CD4-positive, alpha-beta T cell (primary cell): ENCODE data around the gene MCM3. TPM values are rescaled to one million over a fixed set of nuclear protein-coding genes. Genes with fewer than 3 reads are reported as not detected.
A peak's percentile ranks its signal among the peaks of the same experiment; 100 is the strongest.

Experiments
- ATAC-seq: fragments of 200-7000 bp; cut with Tn5 transposase; one replicate; pipeline ENCODE4 v1.10.0; 2022; ENCODE audit warnings: mild to moderate bottlenecking; ENCODE audit not compliant: poor library complexity
- CTCF ChIA-PET: fragments of 350-600 bp; sonication (Branson Sonifier 250); formaldehyde crosslinking; loops from one replicate; lab custom pipeline; 2021; ENCODE audit warnings: antibody characterized with exemption, inconsistent platforms; lab: Charles Lee
- POLR2A ChIA-PET: fragments of 350-600 bp; sonication (Branson Sonifier 250); formaldehyde crosslinking; loops from one replicate; lab custom pipeline; 2021; ENCODE audit warnings: antibody characterized with exemption, inconsistent platforms; lab: Charles Lee
- DNase-seq, 14 experiments: peaks; one replicate each; pipeline ENCODE4 v3.0.0-alpha.2; 2013 to 2020; ENCODE audit warnings: mixed read lengths in 2 of 14
- H3K27ac ChIP-seq, 2 donors: one replicate each; pipeline versions ENCODE4 v1.5.1 to v1.7.0; 2013; ENCODE audit warnings: low read length in 2 of 2, low read depth in 1 of 2, mild to moderate bottlenecking in 1 of 2
- H3K27me3 ChIP-seq, 2 experiments: 1 replicate in 1 of 2; 2 replicates in 1 of 2; pipeline versions ENCODE4 v1.6.1 to v1.7.0; 2013; ENCODE audit warnings: low read length in 2 of 2, control low read depth in 1 of 2, mild to moderate bottlenecking in 1 of 2, moderate library complexity in 1 of 2; ENCODE audit not compliant: insufficient read depth in 2 of 2, control insufficient read depth in 1 of 2
- H3K36me3 ChIP-seq: one replicate; pipeline ENCODE4 v1.6.1; 2013; ENCODE audit warnings: low read length, control low read depth; ENCODE audit not compliant: insufficient read depth
- H3K4me1 ChIP-seq: one replicate; pipeline ENCODE4 v1.6.1; 2013; ENCODE audit warnings: low read length, control low read depth; ENCODE audit not compliant: insufficient read depth
- H3K4me3 ChIP-seq: one replicate; pipeline ENCODE4 v1.5.1; 2013; ENCODE audit warnings: mild to moderate bottlenecking, low read length, moderate library complexity
- H3K9me3 ChIP-seq, 2 experiments: 1 replicate in 1 of 2; 2 replicates in 1 of 2; pipeline versions ENCODE4 v1.6.1 to v1.7.0; 2013; ENCODE audit warnings: low read length in 2 of 2, mild to moderate bottlenecking in 2 of 2, control low read depth in 1 of 2, moderate library complexity in 1 of 2; ENCODE audit not compliant: control insufficient read depth in 1 of 2, insufficient read depth in 1 of 2
- H3K27ac Mint-ChIP-seq: one replicate; pipeline ENCODE4 v1.8.0; 2020; ENCODE audit warnings: mixed read lengths
- H3K27me3 Mint-ChIP-seq: one replicate; pipeline ENCODE4 v1.8.0; 2021; ENCODE audit warnings: mixed read lengths
- H3K36me3 Mint-ChIP-seq: one replicate; pipeline ENCODE4 v1.8.0; 2021; ENCODE audit warnings: low read depth, mixed read lengths
- H3K4me1 Mint-ChIP-seq: one replicate; pipeline ENCODE4 v1.8.0; 2021; ENCODE audit warnings: low read depth, mixed read lengths
- H3K4me3 Mint-ChIP-seq: one replicate; pipeline ENCODE4 v1.8.0; 2020; ENCODE audit warnings: mild to moderate bottlenecking, mixed read lengths
- H3K9me3 Mint-ChIP-seq: one replicate; pipeline ENCODE4 v1.8.0; 2020; ENCODE audit warnings: mixed read lengths
- intact Hi-C, 2 experiments: fragments of 100-400 bp; cut with DNase I in 1 of 2; cut with micrococcal nuclease in 1 of 2; formaldehyde crosslinking; loops; one replicate each; pipeline versions ENCODE4 v1.15.1 to v1.9.0; 2023 to 2025; cut with DNase I, micrococcal nuclease
- total RNA-seq, 174 experiments: library from RNA in 2 of 174; stranded (reverse) in 2 of 174; gene quantifications; one replicate each; pipeline ENCODE4 v1.2.3 and lab custom pipeline; 2021 to 2026
- TF ChIP-seq, protein P1 (sequence below): fragments of 200-600 bp; IDR thresholded peaks from one replicate; pipeline ENCODE4 v1.8.0; 2022; ENCODE audit warnings: antibody characterized with exemption, mild to moderate bottlenecking

MCM3 gene
- total RNA-seq, 2 experiments from 2014 or later, result 9.3 to 10.1 TPM

DNA sequence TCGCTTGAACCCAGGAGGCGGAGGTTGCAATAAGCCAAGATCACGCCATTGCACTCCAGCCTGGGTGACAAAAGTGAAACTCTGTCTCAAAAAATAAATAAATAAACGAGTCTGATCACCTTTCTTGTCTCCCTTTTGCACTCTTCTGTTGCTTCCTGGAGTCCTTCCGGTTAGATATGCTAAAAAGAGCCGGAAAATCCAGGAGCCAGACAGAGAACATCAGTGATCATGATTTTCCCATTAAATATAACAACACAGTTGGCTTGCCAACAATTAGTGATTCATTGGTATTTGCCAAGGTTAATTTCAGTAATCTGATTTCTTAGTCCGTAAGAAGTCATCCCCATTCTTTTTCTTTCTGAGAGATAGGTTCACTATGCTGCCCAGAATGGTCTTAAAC, 3.7 kb upstream of the MCM3 start:
- peaks cover 22% of the 10 kb centered on the region for H3K4me1 ChIP-seq
- Mint-ChIP-seq H3K4me1 (peaks cover 35% of the 10 kb centered on the region), H3K27me3 (no peaks in the 10 kb centered on the region), H3K36me3 (peaks cover 4% of the 10 kb centered on the region), H3K27ac (no peak overlapping the region), H3K9me3 (no peaks in the 10 kb centered on the region), H3K4me3 (no peak overlapping the region)
- H3K36me3 ChIP-seq, result no peaks in the 10 kb centered on the region
- no peaks in the 10 kb centered on the region for H3K9me3 ChIP-seq
- POLR2A ChIA-PET, result interaction anchor here (1.2 to 4.8 kb wide), 3 partner anchors 74 to 102 kb away, joined by 4 to 110 read pairs (median 75); partner anchors contain the start of gene PAQR8
- TF ChIP-seq, protein P1, sequence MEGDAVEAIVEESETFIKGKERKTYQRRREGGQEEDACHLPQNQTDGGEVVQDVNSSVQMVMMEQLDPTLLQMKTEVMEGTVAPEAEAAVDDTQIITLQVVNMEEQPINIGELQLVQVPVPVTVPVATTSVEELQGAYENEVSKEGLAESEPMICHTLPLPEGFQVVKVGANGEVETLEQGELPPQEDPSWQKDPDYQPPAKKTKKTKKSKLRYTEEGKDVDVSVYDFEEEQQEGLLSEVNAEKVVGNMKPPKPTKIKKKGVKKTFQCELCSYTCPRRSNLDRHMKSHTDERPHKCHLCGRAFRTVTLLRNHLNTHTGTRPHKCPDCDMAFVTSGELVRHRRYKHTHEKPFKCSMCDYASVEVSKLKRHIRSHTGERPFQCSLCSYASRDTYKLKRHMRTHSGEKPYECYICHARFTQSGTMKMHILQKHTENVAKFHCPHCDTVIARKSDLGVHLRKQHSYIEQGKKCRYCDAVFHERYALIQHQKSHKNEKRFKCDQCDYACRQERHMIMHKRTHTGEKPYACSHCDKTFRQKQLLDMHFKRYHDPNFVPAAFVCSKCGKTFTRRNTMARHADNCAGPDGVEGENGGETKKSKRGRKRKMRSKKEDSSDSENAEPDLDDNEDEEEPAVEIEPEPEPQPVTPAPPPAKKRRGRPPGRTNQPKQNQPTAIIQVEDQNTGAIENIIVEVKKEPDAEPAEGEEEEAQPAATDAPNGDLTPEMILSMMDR, result no peak
- DNase-seq, result no peak
- no peak for ATAC-seq
- intact Hi-C loops, result loop anchor here (2.0 to 10.0 kb wide), 4 partner anchors 15 to 1257 kb away; partner anchors contain the start of genes GCLC (in 1 of the 2), GSTA4 (in 1 of the 2) and PAQR8 (in 1 of the 2)
- CTCF ChIA-PET, result interaction anchor here (1.1 to 5.9 kb wide), 3 partner anchors 112 to 364 kb away, joined by 3 to 45 read pairs (median 4); no protein-coding TSS in a partner anchor
- H3K27me3 ChIP-seq, result no peaks in the 10 kb centered on the region
- H3K4me3 ChIP-seq, result no peak overlapping the region
- H3K27ac ChIP-seq, result no peak overlapping the region

DNA sequence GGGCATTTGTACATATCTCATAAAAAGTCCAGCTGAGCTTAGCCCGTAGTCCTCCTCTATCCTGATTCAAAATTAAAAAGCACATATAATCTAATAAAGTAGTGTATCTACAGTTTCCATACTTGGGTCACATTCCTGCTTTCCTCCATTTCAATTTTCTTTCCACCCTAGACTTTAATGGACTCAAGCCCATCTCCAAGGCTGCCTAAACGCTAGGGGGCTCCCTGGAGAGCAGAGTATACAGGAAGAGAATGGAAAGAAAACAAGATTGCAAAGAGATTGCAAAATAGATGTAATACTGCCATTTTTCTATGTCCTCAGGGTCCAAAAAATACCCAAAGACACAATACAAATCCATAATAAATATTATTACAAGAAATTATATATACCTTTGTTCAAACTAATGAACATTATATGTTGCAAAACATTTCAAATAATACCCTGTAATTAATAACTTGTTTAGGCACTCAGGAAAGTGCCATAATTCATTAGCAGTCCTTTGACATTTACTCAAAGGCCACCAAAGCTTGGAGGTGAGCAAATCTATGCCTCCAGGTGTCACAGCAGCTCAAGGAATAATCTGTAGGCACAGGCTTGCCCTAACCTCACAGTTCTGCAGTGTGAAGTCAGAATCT, 2.4 kb upstream of the MCM3 start:
- Mint-ChIP-seq H3K36me3 (peaks cover 14% of the 10 kb centered on the region), H3K9me3 (no peaks in the 10 kb centered on the region), H3K27ac (no peak overlapping the region), H3K27me3 (no peaks in the 10 kb centered on the region), H3K4me1 (peaks cover 46% of the 10 kb centered on the region), H3K4me3 (peak overlapping the region; percentile 81)
- H3K9me3 ChIP-seq, result no peaks in the 10 kb centered on the region
- TF ChIP-seq, protein P1, result peak; percentile 72
- no peak for ATAC-seq
- peak in 13 of 14 experiments; percentile 21 to 76 (median 53) for DNase-seq
- peaks cover 7% of the 10 kb centered on the region for H3K36me3 ChIP-seq
- H3K27me3 ChIP-seq, result no peaks in the 10 kb centered on the region
- no peak overlapping the region for H3K4me3 ChIP-seq
- H3K4me1 ChIP-seq, result peaks cover 29% of the 10 kb centered on the region
- POLR2A ChIA-PET, result interaction anchor here (1.0 to 4.8 kb wide), 9 partner anchors 13 to 130 kb away, joined by 3 to 110 read pairs (median 8); partner anchors contain the start of gene PAQR8
- CTCF ChIA-PET, result interaction anchor here (0.8 to 5.9 kb wide), 12 partner anchors 8 to 289 kb away, joined by 3 to 45 read pairs (median 8); partner anchors contain the start of genes PAQR8 and TRAM2
- H3K27ac ChIP-seq, result peak overlapping the region in 1 of 2 donors; percentile 51
- intact Hi-C loops, result loop anchor here (1.0 to 10.0 kb wide), 7 partner anchors 75 to 1258 kb away; partner anchors contain the start of genes PAQR8 (in 2 of the 2), GCLC (in 1 of the 2) and GSTA4 (in 1 of the 2)

DNA sequence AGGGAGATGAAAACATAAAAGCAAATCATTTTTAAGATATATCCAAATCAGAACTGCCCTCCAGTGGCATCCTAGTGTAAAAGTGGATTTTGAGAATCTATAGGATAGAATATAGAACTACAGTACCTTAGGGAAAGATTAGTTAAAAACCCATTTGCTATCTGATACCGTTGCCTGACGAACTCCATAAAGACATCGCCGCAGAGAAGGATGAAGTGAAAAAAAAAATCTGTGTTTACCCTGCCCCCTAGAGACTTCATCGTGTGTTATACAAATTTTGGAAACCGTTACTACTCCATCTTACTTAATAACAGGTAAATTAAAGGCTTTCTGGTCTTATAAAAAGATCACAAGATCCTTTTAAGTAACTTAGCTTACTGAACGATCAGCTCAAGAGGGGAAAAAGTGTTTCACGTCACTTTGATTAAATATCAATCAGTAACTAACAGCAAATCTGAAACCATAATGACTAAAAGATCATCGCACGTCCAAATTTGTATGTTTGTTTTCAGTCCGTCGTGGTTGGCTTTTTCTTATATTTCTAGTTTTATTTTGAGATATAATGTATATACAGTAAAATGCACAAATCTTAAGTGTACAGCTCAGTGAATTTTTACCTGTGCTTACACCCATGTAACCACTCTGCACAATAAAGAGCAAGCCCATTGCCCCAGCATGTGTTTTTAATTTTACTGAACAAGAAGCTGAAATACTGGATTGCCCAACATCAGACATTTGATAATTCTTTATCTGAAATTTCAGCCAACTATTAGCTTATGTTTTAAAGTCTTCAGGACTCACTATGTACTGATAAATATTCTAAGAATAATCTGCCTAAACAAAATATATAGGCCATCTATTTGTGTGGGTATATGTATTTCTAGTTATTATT, 881 bp upstream of the MCM3 start:
- DNase-seq (peak in 3 of 14 experiments; percentile 66 to 79 (median 74)), ATAC-seq (peak; percentile 46)
- H3K27ac ChIP-seq, result peak overlapping the region; percentile 51 to 59
- H3K36me3 Mint-ChIP-seq, result peaks cover 29% of the 10 kb centered on the region
- H3K27ac Mint-ChIP-seq, result no peak overlapping the region
- H3K27me3 Mint-ChIP-seq, result no peaks in the 10 kb centered on the region
- TF ChIP-seq, protein P1, result peak; percentile 65
- no peaks in the 10 kb centered on the region for H3K9me3 ChIP-seq
- H3K4me1 ChIP-seq, result peaks cover 29% of the 10 kb centered on the region
- H3K4me3 ChIP-seq, result peak overlapping the region; percentile 57
- peaks cover 21% of the 10 kb centered on the region for H3K36me3 ChIP-seq
- H3K27me3 ChIP-seq, result no peaks in the 10 kb centered on the region
- no peak overlapping the region for H3K4me3 Mint-ChIP-seq
- ChIA-PET CTCF (interaction anchor here (0.8 to 5.9 kb wide), 23 partner anchors 9 to 367 kb away, joined by 3 to 45 read pairs (median 5); partner anchors contain the start of genes PAQR8 and TRAM2), POLR2A (interaction anchor here (0.7 to 4.8 kb wide), 34 partner anchors 8 to 709 kb away, joined by 3 to 110 read pairs (median 6); partner anchors contain the start of genes EFHC1, PAQR8 and TRAM2)
- intact Hi-C loops, result loop anchor here (1.0 to 10.0 kb wide), 11 partner anchors 19 to 1259 kb away; partner anchors contain the start of genes PAQR8 (in 2 of the 2), FBXO9 (in 1 of the 2), GCLC (in 1 of the 2) and GSTA4 (in 1 of the 2)
- no peaks in the 10 kb centered on the region for H3K9me3 Mint-ChIP-seq
- peaks cover 48% of the 10 kb centered on the region for H3K4me1 Mint-ChIP-seq
